ENCODE measurements around the gene VAMP1. TPM values are rescaled to one million over a fixed set of nuclear protein-coding genes. Genes with fewer than 3 reads are reported as not detected.

The VAMP1 gene
- total and polyA plus RNA-seq, 2 donors (not counting 3 experiments of a cell fraction or from before 2014, with no cell fraction given): 7.0 to 9.0 TPM

GRCh38 chr12:6458281-6459003 lies 12.0 kb downstream of the VAMP1 start:
- Histone ChIP-seq H3K36me3 (ENCODE audit: control insufficient read depth in 2 of 2, extremely low read depth in 1 of 2, insufficient read depth in 2 of 2, low read length in 2 of 2) (peaks cover 6 to 19% of the 10 kb centered on the region in 2 experiments), H3K27me3 (ENCODE audit: control insufficient read depth in 2 of 2, insufficient read depth in 2 of 2, low read length in 2 of 2) (no peaks in the 10 kb centered on the region), H3K4me1 (ENCODE audit: control insufficient read depth, extremely low read depth, insufficient read depth, low read length) (peaks cover 12% of the 10 kb centered on the region), H3K9ac (replicated peaks; ENCODE audit: extremely low read depth, insufficient read depth, low read length) (no peak overlapping the region), H3K4me2 (ENCODE audit: insufficient read depth, low read length) (no peak overlapping the region), H2AFZ (ENCODE audit: low read depth, low read length) (no peak overlapping the region), H3K27ac (ENCODE audit: insufficient read depth, low read depth, low read length) (no peak overlapping the region), H3K9me3 (replicated peaks; ENCODE audit: control insufficient read depth, insufficient read depth, low read length) (no peaks in the 10 kb centered on the region), H3K4me3 (replicated peaks in 1 of 3; ENCODE audit: insufficient read depth in 1 of 3, low read depth in 1 of 3, low read length in 3 of 3) (no peak overlapping the region), H3K9me1 (replicated peaks; ENCODE audit: control insufficient read depth, extremely low read depth, insufficient read depth, low read length) (no peaks in the 10 kb centered on the region), H3K79me2 (ENCODE audit: control insufficient read depth, insufficient read depth, low read length) (no peaks in the 10 kb centered on the region), H4K20me1 (replicated peaks; ENCODE audit: control insufficient read depth, extremely low read depth, insufficient read depth, low read length) (no peaks in the 10 kb centered on the region)
- POLR2A ChIA-PET: interaction anchor here (0.7 to 1.8 kb wide), 3 partner anchors 12 to 126 kb away, joined by 3 to 7 read pairs (median 4); partner anchors contain the start of gene VAMP1
- no TSS peak for BruUV-seq (replicated peaks)
- intact Hi-C loops (cut with micrococcal nuclease) (no loop called here), dilution Hi-C loops (cut with MboI; ENCODE audit: extremely low pct_ligation_motif_present, low sequenced_read_pairs) (no loop called here)
- DNase-seq (ENCODE audit: low read depth, low spot score) (no peak), FAIRE-seq (no peak)
- CTCF ChIA-PET: interaction anchor here (1.1 to 1.2 kb wide), 2 partner anchors 12 to 79 kb away, joined by 3 to 5 read pairs; partner anchors contain the start of gene VAMP1
- TF ChIP-seq CTCF (IDR thresholded peaks at IDR 0.05; ENCODE audit: extremely low read depth in 1 of 2, insufficient read depth in 1 of 2, low read depth in 1 of 2, low read length in 2 of 2) (no peak), GATA2 (IDR thresholded peaks at IDR 0.05; ENCODE audit: insufficient read depth, insufficient read length, low read depth, low read length) (no peak), EZH2 (IDR thresholded peaks at IDR 0.05; ENCODE audit: borderline replicate concordance, low read depth, low read length, severe bottlenecking) (no peak), FOS (IDR thresholded peaks at IDR 0.05; ENCODE audit: borderline replicate concordance, insufficient read depth, low read length) (no peak)

Data from endothelial cell of umbilical vein (primary cell).